ENCODE measurements around the gene SHC3. TPM values are rescaled to one million over a fixed set of nuclear protein-coding genes. Genes with fewer than 3 reads are reported as not detected.

SHC3 gene
- total and polyA plus RNA-seq, 2 donors (not counting 1 experiment from before 2014, with no cell fraction given): 1.7 to 16.2 TPM

- no peaks in the 10 kb centered on the region for H3K27me3 ChIP-seq (ENCODE audit: control insufficient read depth, insufficient read depth, low read length)
- no peak overlapping the region for H3K4me3 ChIP-seq (replicated peaks in 1 of 4; ENCODE audit: control extremely low read depth in 1 of 4, insufficient read depth in 1 of 4, low read depth in 3 of 4, low read length in 4 of 4)
- TF ChIP-seq CTCF (conservative IDR thresholded peaks at IDR 0.05 in 1 of 2, IDR thresholded peaks at IDR 0.05 in 1 of 2; ENCODE audit: low read depth in 1 of 2, low read length in 2 of 2): no peak
- TF ChIP-seq EZH2 (IDR thresholded peaks at IDR 0.05; ENCODE audit: low read length, missing control alignments): no peak
- H2AFZ ChIP-seq (ENCODE audit: low read length): no peak overlapping the region
- H3K79me2 ChIP-seq (ENCODE audit: control insufficient read depth, insufficient read depth, low read length): peaks cover 1% of the 10 kb centered on the region
- no peaks in the 10 kb centered on the region for H3K36me3 ChIP-seq (ENCODE audit: control insufficient read depth, insufficient read depth, low read length)
- H3K9ac ChIP-seq (ENCODE audit: insufficient read depth, low read length): no peak overlapping the region
- no peak overlapping the region for H3K27ac ChIP-seq (ENCODE audit: insufficient read depth, low read length)
- no peak overlapping the region for H3K4me2 ChIP-seq (ENCODE audit: extremely low read depth, insufficient read depth, low read length)
- H3K9me3 ChIP-seq (ENCODE audit: control insufficient read depth, insufficient read depth, low read depth, low read length): no peaks in the 10 kb centered on the region
- DNase-seq (ENCODE audit: low read depth in 2 of 2): no peak
- no peaks in the 10 kb centered on the region for H4K20me1 ChIP-seq (ENCODE audit: control insufficient read depth, extremely low read depth, insufficient read depth, low read length)
- peaks cover 16% of the 10 kb centered on the region for H3K4me1 ChIP-seq (ENCODE audit: control insufficient read depth, extremely low read depth, insufficient read depth, low read length)
Measured at GRCh38 chr9:89135591-89136166, 42.9 kb downstream of the SHC3 start.

DNA sequence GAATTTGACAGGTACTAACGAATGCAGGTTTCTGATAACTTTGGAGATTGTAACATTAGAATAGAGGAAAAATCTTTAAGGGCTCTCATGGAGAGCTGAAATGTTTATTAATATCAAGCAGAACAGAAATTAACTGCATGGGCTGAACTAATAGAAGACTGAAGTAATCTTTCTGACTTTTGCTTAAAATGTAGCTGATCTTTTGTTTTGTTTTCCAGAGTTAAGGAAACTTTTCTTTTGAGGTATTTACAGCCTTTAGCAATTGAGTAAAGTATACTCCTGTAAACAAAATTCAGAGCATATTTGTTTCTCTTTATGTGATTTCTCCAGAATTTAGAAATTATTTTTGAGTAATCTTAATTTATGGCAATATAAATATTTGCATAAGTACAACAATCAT is 43.9 kb downstream of the SHC3 start:
- no peak overlapping the region for H3K27ac ChIP-seq (ENCODE audit: insufficient read depth, low read length)
- H3K36me3 ChIP-seq (ENCODE audit: control insufficient read depth, insufficient read depth, low read length): no peaks in the 10 kb centered on the region
- no peak overlapping the region for H3K9ac ChIP-seq (ENCODE audit: insufficient read depth, low read length)
- no peak overlapping the region for H3K4me2 ChIP-seq (ENCODE audit: extremely low read depth, insufficient read depth, low read length)
- peaks cover 1% of the 10 kb centered on the region for H3K79me2 ChIP-seq (ENCODE audit: control insufficient read depth, insufficient read depth, low read length)
- H3K4me1 ChIP-seq (ENCODE audit: control insufficient read depth, extremely low read depth, insufficient read depth, low read length): peaks cover 16% of the 10 kb centered on the region
- no peak overlapping the region for H2AFZ ChIP-seq (ENCODE audit: low read length)
- TF ChIP-seq EZH2 (IDR thresholded peaks at IDR 0.05; ENCODE audit: low read length, missing control alignments): no peak
- no peak for TF ChIP-seq CTCF (conservative IDR thresholded peaks at IDR 0.05 in 1 of 2, IDR thresholded peaks at IDR 0.05 in 1 of 2; ENCODE audit: low read depth in 1 of 2, low read length in 2 of 2)
- no peaks in the 10 kb centered on the region for H3K9me3 ChIP-seq (ENCODE audit: control insufficient read depth, insufficient read depth, low read depth, low read length)
- H3K4me3 ChIP-seq (replicated peaks in 1 of 4; ENCODE audit: control extremely low read depth in 1 of 4, insufficient read depth in 1 of 4, low read depth in 3 of 4, low read length in 4 of 4): no peak overlapping the region
- DNase-seq (ENCODE audit: low read depth in 2 of 2): no peak
- H4K20me1 ChIP-seq (ENCODE audit: control insufficient read depth, extremely low read depth, insufficient read depth, low read length): no peaks in the 10 kb centered on the region
- H3K27me3 ChIP-seq (ENCODE audit: control insufficient read depth, insufficient read depth, low read length): no peaks in the 10 kb centered on the region

GRCh38 chr9:89122949-89123348 is 55.7 kb downstream of the SHC3 start:
- Histone ChIP-seq H3K4me2 (ENCODE audit: extremely low read depth, insufficient read depth, low read length) (no peak overlapping the region), H3K27ac (ENCODE audit: insufficient read depth, low read length) (no peak overlapping the region), H3K79me2 (ENCODE audit: control insufficient read depth, insufficient read depth, low read length) (no peaks in the 10 kb centered on the region), H3K9me3 (ENCODE audit: control insufficient read depth, insufficient read depth, low read depth, low read length) (no peaks in the 10 kb centered on the region), H3K36me3 (ENCODE audit: control insufficient read depth, insufficient read depth, low read length) (no peaks in the 10 kb centered on the region), H3K9ac (ENCODE audit: insufficient read depth, low read length) (no peak overlapping the region), H3K4me3 (replicated peaks in 1 of 4; ENCODE audit: control extremely low read depth in 1 of 4, insufficient read depth in 1 of 4, low read depth in 3 of 4, low read length in 4 of 4) (no peak overlapping the region), H3K27me3 (ENCODE audit: control insufficient read depth, insufficient read depth, low read length) (no peaks in the 10 kb centered on the region), H4K20me1 (ENCODE audit: control insufficient read depth, extremely low read depth, insufficient read depth, low read length) (no peaks in the 10 kb centered on the region), H2AFZ (ENCODE audit: low read length) (no peak overlapping the region), H3K4me1 (ENCODE audit: control insufficient read depth, extremely low read depth, insufficient read depth, low read length) (no peaks in the 10 kb centered on the region)
- peak in 1 of 2 donors; percentile 83 for DNase-seq (ENCODE audit: low read depth in 2 of 2)
- TF ChIP-seq CTCF (conservative IDR thresholded peaks at IDR 0.05 in 1 of 2, IDR thresholded peaks at IDR 0.05 in 1 of 2; ENCODE audit: low read depth in 1 of 2, low read length in 2 of 2): no peak
